ENCODE data around the gene EGFR.

Gene EGFR

DNA sequence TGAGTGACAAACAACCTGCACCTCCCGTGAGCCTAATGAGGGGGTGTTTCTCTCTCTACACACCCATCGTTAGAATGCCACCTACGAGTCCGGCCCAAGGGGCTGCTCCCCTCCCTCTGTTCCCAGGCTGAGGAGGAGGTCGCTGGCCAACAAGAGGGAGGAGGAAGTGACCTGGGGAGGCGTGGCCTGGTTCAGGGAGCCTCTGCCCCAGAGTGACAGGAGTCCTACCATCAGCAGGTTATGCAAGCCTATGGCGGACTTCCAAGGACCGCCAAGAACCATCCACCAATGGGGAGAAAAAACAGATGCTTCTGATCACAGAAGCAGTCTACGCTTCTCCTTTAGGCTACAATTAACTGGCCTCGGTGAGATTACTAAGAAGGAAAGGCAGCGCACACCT lies 12.3 kb upstream of the EGFR start:
- in situ Hi-C loops (cut with HindIII; ENCODE audit: low sequenced_read_pairs): no loop called here

DNA sequence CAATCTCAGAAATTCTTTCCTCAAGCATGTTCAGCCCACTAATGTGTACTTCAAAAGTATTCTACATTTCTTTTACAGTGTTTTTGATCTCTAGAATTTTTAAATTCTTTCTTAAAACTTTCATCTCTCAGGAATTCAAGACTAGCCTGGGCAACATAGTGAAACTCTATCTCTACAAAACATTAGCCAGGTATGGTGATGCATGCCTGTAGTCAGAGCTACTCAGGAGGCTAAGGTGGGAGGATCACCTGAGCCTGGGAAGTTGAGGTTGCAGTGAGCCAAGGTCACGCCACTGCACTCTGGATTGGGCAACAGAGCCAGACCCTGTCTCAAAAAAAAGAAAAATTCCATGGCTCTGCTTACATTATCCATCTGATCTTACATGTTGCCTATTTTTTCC lies 5.0 kb upstream of the EGFR start:
- in situ Hi-C loops (cut with HindIII; ENCODE audit: low sequenced_read_pairs): no loop called here

DNA sequence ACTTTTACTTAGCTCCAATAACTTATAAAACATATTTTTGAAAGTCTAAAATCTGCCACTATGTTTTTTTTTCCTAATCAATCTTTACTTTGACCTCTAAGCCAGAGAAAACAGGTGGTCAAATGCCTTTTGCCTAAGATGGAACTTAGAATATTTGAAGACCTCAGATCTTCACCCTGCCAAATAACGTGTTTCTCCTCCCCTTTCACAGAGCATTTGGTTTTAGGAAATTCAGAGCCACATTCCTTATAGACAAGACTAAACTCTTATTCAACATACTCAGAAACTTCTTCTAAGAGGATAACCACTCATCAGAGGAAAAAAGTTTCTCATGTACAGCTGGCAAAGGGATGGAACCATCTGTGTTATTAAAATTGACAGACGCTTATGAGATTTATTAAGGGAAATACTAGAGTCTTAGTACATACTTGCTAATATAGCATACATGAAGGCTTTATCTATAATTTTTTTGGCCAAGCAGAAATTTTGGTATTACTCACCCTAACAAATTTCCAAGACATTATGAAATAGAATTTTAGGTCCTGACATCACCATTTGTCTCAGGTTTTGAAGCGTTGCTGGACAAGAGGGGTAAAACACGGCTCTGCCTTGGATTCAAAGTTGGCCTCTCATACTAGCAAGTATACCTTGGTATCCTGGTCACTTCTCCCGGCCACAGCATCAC lies 2.6 kb upstream of the EGFR start:
- in situ Hi-C loops (cut with HindIII; ENCODE audit: low sequenced_read_pairs): no loop called here

DNA sequence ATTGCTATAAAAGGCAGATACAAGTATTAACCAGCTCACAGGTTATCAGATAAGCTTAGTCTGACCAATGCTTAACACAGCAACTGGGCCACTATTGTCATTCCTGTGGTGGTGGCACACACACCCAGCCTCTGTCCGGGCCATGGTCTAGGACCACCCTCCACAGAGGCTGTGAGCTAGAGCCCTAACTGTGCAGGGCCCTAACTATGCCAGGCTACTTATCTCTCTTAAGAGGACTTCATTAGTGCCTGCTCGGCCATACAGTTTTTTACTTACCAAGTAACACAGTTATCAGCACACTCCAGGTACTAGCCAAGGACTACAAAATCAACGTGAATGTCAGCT lies 2.1 kb upstream of the EGFR start:
- in situ Hi-C loops (cut with HindIII; ENCODE audit: low sequenced_read_pairs): no loop called here

- in situ Hi-C loops (cut with HindIII; ENCODE audit: low sequenced_read_pairs): no loop called here
Measured at GRCh38 chr7:55017841-55018240, 976 bp upstream of the EGFR start.

- in situ Hi-C loops (cut with HindIII; ENCODE audit: low sequenced_read_pairs): no loop called here
Measured at GRCh38 chr7:55019191-55019690, 424 bp downstream of the EGFR start.

DNA sequence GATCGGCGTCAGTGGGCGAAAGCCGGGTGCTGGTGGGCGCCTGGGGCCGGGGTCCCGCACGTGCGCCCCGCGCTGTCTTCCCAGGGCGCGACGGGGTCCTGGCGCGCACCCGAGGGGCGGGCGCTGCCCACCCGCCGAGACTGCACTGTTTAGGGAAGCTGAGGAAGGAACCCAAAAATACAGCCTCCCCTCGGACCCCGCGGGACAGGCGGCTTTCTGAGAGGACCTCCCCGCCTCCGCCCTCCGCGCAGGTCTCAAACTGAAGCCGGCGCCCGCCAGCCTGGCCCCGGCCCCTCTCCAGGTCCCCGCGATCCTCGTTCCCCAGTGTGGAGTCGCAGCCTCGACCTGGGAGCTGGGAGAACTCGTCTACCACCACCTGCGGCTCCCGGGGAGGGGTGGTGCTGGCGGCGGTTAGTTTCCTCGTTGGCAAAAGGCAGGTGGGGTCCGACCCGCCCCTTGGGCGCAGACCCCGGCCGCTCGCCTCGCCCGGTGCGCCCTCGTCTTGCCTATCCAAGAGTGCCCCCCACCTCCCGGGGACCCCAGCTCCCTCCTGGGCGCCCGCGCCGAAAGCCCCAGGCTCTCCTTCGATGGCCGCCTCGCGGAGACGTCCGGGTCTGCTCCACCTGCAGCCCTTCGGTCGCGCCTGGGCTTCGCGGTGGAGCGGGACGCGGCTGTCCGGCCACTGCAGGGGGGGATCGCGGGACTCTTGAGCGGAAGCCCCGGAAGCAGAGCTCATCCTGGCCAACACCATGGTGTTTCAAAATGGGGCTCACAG lies 1.1 kb downstream of the EGFR start:
- in situ Hi-C loops (cut with HindIII; ENCODE audit: low sequenced_read_pairs): no loop called here

DNA sequence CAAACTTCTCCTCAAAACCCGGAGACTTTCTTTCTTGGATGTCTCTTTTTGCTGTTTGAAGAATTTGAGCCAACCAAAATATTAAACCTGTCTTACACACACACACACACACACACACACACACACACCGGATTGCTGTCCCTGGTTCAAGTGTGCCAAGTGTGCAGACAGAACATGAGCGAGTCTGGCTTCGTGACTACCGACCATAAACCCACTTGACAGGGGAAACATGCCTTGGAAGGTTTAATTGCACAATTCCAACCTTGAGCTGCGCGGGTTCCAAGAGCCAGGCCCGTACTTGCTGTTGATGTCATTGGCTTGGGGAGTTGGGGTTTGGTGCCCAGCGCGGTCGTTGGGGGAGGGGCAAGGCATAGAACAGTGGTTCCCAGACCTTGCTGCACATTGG lies 1.7 kb downstream of the EGFR start:
- in situ Hi-C loops (cut with HindIII; ENCODE audit: low sequenced_read_pairs): no loop called here

- in situ Hi-C loops (cut with HindIII; ENCODE audit: low sequenced_read_pairs): no loop called here
Measured at GRCh38 chr7:55021053-55021452, 2.2 kb downstream of the EGFR start.

DNA sequence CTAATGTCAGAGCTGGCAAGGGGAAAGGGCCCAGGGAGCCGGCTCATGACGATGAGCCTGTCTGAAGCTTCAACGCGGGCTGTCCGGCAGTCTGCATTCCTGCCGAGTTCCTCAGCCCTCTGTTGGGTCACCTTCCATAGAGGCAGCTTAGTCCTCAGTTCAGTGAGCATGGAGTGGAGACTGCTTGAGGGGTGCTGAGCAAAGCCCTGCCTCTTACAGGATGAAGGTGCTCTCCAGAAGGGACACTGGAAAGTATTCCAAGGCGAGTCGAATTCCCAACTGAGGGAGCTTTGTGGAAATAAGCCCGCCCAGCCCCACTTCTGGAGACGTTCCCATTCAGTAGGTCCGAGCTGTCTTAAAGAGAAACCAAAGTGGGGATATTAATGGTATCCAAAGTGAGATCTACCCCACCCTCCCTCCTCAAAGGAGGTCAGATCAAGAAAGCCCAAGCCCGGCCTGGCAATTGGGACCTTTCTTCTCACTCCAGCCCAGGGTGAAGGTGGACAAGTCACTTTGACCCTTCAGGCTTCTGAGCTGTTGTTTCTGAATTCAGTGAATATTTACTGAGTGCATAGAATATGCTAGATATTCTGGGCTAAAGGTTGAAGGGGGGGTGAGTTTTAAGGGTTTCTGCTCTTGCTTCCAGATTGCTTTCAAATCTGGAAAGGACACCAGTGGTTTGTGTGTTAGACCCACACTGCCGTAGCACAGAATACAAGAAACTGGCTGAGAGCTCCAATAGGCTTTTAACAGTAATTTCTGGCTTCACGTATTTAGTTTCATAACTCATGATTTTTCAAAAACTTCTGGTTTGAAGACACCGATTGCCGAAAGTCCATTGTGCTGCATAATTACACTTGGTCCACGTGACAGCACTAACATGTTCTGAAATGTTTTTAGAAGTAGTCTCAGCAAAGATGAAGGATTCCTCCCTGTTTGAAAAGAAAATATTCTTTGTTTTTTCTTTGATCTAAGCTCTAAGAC lies 3.5 kb downstream of the EGFR start:
- in situ Hi-C loops (cut with HindIII; ENCODE audit: low sequenced_read_pairs): no loop called here

DNA sequence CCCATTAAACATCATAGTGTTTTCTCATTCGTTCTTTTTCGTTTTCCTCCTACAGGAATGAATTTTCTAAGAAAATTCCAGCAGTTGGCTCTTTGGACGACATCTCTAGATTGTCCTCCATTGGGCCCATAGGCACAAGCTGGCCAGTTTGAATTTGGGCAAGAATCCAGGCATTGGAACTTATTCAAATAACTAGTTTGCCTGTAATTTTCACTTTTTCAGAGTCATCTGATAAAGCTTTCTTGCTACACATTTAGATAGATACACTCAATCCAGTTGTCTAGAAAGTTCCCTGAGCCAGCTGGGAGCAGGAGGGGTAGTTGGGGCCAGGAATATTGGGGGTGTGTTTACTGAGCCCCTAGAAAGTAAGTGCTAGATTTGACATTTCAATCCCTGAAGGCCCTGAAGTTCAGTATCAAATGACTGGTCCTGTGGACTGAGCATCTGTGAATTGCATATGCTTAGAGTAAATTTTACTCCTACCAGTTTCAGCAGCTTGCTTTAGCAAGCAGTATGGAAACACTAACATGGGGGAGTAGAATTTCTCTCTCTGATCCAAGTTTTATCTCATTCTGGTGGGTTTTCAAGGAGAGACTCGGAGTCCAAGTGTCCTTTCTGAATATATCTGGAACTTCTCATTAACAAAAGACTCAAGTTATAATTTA lies 5.2 kb downstream of the EGFR start:
- in situ Hi-C loops (cut with HindIII; ENCODE audit: low sequenced_read_pairs): no loop called here

- in situ Hi-C loops (cut with HindIII; ENCODE audit: low sequenced_read_pairs): no loop called here
Measured at GRCh38 chr7:55024776-55025175, 6.0 kb downstream of the EGFR start.

DNA sequence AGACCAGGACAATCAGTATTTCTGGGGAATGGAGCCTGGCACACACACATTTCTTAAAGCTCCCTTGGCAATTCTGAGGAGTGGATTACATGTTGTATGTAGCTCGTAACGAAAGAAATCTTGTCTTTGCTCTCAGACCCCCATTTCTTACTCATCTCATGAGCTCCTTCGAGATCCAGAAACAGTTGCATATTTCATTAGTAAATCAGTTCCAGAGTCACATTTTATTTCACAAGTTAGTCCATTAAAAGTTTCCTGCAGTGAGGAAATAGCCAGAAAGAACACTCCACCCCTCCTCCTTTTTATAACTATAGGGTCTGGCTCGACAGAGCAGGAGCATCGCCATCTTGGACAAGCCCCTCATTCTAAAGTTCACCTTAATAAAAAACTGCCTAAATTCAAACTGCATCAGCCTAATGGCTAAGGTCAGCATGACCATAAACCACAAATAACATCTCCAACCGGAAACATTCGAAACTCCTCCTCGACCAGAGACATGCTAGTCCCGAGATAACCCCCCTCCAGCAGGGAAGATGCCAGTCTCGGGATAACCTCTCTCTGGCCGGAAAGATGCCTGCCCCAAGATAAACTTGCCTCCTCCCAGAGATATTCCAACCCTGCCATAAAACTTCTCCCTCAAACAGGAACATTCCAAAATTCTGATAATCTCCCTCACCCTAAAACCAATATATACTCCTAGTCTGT lies 7.4 kb downstream of the EGFR start:
- in situ Hi-C loops (cut with HindIII; ENCODE audit: low sequenced_read_pairs): no loop called here

DNA sequence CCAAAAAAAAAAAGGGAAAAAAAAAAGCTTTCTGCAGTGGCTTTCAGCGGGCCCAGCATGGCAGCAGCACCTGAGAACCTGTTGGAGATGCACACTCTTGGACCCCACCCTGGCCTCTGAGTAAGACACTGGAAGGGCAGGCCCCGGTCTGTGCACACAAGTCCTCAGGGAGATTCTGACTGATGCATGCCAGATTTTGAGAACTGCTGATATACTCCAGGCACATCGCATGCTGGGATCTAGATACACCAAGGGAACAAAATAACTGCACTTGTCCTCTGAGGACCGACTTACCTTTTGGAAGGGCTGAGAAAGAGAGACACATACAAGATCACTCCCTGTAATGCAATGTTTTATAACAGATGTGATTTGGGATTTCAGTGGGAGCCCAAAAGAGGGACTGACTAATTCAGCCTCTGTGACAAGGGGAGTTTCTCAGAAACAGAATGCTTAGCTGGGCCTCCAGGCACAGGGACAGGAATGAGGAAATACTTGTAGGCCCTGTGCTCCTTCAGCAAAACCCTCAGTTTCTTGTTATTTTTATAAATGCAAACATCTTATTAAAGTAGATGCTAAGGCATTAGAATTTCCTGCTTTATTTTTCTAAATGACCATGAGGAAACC lies 8.2 kb downstream of the EGFR start:
- in situ Hi-C loops (cut with HindIII; ENCODE audit: low sequenced_read_pairs): no loop called here

GRCh38 chr7:55028011-55028410 lies 9.2 kb downstream of the EGFR start:
- in situ Hi-C loops (cut with HindIII; ENCODE audit: low sequenced_read_pairs): no loop called here

- in situ Hi-C loops (cut with HindIII; ENCODE audit: low sequenced_read_pairs): no loop called here
Measured at GRCh38 chr7:55030314-55030713, 11.5 kb downstream of the EGFR start.

- in situ Hi-C loops (cut with HindIII; ENCODE audit: low sequenced_read_pairs): no loop called here
Measured at GRCh38 chr7:55031075-55031474, 12.3 kb downstream of the EGFR start.

DNA sequence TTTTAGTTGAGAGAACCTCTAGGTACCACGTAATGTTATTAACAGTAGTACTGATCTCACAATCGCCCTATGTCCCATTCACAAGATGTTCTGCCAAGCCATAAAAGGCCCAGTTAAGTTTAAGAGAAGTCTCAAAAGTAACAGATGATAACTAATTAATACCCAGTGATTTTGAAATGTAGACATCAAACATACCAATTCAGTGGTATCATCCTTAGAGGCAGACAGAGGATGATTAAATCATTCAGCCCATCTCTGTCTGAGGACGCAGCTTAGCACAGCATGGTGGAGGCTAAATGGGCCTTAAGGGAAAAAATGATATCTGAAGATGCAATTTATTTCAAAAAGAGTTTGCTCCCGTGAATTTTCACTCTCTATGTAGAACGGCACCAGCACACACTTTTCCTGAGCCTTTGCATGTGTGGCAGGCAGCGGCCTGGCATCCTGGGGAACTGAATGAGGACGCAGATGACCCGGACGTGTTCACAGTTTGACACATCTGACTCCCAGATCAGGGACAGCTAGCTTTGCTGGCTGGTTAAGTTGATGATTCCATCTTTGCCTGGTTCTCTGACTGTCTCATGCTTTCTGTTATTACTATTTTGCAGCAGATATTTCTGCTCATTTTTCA lies 13.4 kb downstream of the EGFR start:
- in situ Hi-C loops (cut with HindIII; ENCODE audit: low sequenced_read_pairs): no loop called here

- in situ Hi-C loops (cut with HindIII; ENCODE audit: low sequenced_read_pairs): no loop called here
Measured at GRCh38 chr7:55033236-55033846, 14.5 kb downstream of the EGFR start.
